ENCODE data around the gene LPP.

DNA sequence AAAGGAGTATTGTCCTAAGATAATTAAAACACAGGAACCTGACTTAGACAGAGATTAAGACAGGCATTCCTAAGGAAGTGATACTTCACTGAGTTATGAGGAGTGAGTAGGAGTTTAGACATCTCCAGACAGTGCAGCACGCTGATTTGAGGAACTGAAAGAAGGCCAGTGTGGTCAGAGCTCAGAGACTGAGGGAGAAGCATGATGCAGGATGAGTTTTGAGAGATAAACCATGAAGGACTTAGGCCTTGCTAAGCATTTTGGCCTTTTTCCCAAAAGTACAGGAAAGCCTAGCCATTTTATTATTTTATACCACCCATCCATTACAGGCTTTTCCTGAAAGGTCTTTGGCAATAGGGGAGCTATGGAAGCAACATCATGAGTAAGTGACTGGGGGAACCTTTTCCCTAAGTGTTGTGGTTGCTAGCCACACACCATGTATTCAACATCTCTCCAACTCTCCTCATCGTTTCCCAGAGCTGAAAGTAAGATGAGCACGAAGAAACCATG is 642.2 kb downstream of the LPP start:
- TF ChIP-seq POLR2A (IDR thresholded peaks at IDR 0.05), result no peak
- TF ChIP-seq, protein P1, sequence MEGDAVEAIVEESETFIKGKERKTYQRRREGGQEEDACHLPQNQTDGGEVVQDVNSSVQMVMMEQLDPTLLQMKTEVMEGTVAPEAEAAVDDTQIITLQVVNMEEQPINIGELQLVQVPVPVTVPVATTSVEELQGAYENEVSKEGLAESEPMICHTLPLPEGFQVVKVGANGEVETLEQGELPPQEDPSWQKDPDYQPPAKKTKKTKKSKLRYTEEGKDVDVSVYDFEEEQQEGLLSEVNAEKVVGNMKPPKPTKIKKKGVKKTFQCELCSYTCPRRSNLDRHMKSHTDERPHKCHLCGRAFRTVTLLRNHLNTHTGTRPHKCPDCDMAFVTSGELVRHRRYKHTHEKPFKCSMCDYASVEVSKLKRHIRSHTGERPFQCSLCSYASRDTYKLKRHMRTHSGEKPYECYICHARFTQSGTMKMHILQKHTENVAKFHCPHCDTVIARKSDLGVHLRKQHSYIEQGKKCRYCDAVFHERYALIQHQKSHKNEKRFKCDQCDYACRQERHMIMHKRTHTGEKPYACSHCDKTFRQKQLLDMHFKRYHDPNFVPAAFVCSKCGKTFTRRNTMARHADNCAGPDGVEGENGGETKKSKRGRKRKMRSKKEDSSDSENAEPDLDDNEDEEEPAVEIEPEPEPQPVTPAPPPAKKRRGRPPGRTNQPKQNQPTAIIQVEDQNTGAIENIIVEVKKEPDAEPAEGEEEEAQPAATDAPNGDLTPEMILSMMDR (IDR thresholded peaks at IDR 0.05), result no peak

Data from tibial nerve (tissue), 3 donors.